Measurements from ENCODE around the gene OXSM. TPM values are rescaled to one million over a fixed set of nuclear protein-coding genes. Genes with fewer than 3 reads are reported as not detected.

OXSM gene
- total and polyA plus RNA-seq, 4 donors = 8.0 to 15.5 (median 10.1) TPM

- TF ChIP-seq, protein P1, sequence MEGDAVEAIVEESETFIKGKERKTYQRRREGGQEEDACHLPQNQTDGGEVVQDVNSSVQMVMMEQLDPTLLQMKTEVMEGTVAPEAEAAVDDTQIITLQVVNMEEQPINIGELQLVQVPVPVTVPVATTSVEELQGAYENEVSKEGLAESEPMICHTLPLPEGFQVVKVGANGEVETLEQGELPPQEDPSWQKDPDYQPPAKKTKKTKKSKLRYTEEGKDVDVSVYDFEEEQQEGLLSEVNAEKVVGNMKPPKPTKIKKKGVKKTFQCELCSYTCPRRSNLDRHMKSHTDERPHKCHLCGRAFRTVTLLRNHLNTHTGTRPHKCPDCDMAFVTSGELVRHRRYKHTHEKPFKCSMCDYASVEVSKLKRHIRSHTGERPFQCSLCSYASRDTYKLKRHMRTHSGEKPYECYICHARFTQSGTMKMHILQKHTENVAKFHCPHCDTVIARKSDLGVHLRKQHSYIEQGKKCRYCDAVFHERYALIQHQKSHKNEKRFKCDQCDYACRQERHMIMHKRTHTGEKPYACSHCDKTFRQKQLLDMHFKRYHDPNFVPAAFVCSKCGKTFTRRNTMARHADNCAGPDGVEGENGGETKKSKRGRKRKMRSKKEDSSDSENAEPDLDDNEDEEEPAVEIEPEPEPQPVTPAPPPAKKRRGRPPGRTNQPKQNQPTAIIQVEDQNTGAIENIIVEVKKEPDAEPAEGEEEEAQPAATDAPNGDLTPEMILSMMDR (IDR thresholded peaks at IDR 0.05; ENCODE audit: control extremely low read depth, extremely low read depth) = no peak
- DNase-seq = peak; percentile 30 to 79 (median 75)
- H3K4me3 ChIP-seq = no peak overlapping the region
These were observed 40.7 kb downstream of the OXSM start for GRCh38 chr3:25830373-25831280.

DNA sequence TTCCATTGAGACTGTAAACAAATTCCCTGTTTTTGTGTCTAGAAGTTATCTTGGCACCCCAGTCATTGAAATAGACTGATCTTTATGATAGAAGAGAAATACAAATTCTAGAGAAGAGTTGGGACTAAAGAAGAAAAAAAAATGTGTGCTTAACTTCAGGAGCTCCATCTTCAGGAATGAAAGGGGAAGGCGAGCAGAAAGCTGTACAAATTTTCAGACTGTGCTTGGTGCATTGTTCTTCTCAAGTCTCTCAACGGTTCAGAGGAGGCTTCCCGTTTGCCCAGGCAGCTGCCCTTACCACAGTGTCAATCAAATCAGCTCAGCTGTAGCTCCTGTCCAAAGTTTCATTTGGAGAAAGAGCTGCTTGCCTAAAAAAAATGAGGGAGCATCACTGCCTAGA lies 41.7 kb downstream of the OXSM start:
- TF ChIP-seq, protein P1 (IDR thresholded peaks at IDR 0.05; ENCODE audit: control extremely low read depth, extremely low read depth) = no peak
- H3K4me1 ChIP-seq (ENCODE audit: control insufficient read depth in 5 of 5, insufficient read depth in 5 of 5, low read length in 5 of 5) = peaks cover 0 to 12% (median 0%) of the 10 kb centered on the region in 5 donors
- peak in 2 of 3 donors; percentile 30 to 50 for DNase-seq
- no peak overlapping the region for H3K27ac ChIP-seq (ENCODE audit: low read depth in 1 of 2, low read length in 1 of 2)
- H3K4me3 ChIP-seq = no peak overlapping the region
- 12 to 18% methylated on average over 3 of the region's 3 CpGs for WGBS, 2 donors
- peaks cover 0 to 4% (median 0%) of the 10 kb centered on the region in 4 donors for H3K9me3 ChIP-seq (ENCODE audit: control insufficient read depth in 4 of 4, insufficient read depth in 3 of 4, low read length in 3 of 4)
- H3K36me3 ChIP-seq (ENCODE audit: control insufficient read depth in 4 of 4, insufficient read depth in 4 of 4, low read length in 4 of 4) = no peaks in the 10 kb centered on the region
- ATAC-seq (ENCODE audit: insufficient read depth, low FRiP score) = no peak
- no peaks in the 10 kb centered on the region for H3K27me3 ChIP-seq (ENCODE audit: control insufficient read depth in 3 of 3, insufficient read depth in 3 of 3, low read length in 2 of 3)
- H3K9ac ChIP-seq (ENCODE audit: insufficient read depth in 1 of 2, low read length in 2 of 2) = peak overlapping the region in 1 of 2 donors; percentile 42

More at GRCh38 chr3:25830373-25831280, 40.7 kb downstream of the OXSM start:
- Histone ChIP-seq H3K9me3 (ENCODE audit: control insufficient read depth in 4 of 4, insufficient read depth in 3 of 4, low read length in 3 of 4) (peaks cover 0 to 4% (median 0%) of the 10 kb centered on the region in 4 donors), H3K27me3 (ENCODE audit: control insufficient read depth in 3 of 3, insufficient read depth in 3 of 3, low read length in 2 of 3) (no peaks in the 10 kb centered on the region), H3K9ac (ENCODE audit: insufficient read depth in 1 of 2, low read length in 2 of 2) (no peak overlapping the region), H3K27ac (ENCODE audit: low read depth in 1 of 2, low read length in 1 of 2) (no peak overlapping the region), H3K36me3 (ENCODE audit: control insufficient read depth in 4 of 4, insufficient read depth in 4 of 4, low read length in 4 of 4) (no peaks in the 10 kb centered on the region), H3K4me1 (ENCODE audit: control insufficient read depth in 5 of 5, insufficient read depth in 5 of 5, low read length in 5 of 5) (peaks cover 0 to 12% (median 0%) of the 10 kb centered on the region in 5 donors)
- WGBS, 2 donors = 88 to 91% methylated on average over 6 of the region's 6 CpGs
- ATAC-seq (ENCODE audit: insufficient read depth, low FRiP score) = no peak

- Histone ChIP-seq H3K27me3 (ENCODE audit: control insufficient read depth in 3 of 3, insufficient read depth in 3 of 3, low read length in 2 of 3) (no peaks in the 10 kb centered on the region), H3K9ac (ENCODE audit: insufficient read depth in 1 of 2, low read length in 2 of 2) (no peak overlapping the region), H3K9me3 (ENCODE audit: control insufficient read depth in 4 of 4, insufficient read depth in 3 of 4, low read length in 3 of 4) (peaks cover 0 to 4% (median 2%) of the 10 kb centered on the region in 4 donors), H3K27ac (ENCODE audit: low read depth in 1 of 2, low read length in 1 of 2) (no peak overlapping the region), H3K4me1 (ENCODE audit: control insufficient read depth in 5 of 5, insufficient read depth in 5 of 5, low read length in 5 of 5) (peaks cover 0 to 12% (median 0%) of the 10 kb centered on the region in 5 donors), H3K36me3 (ENCODE audit: control insufficient read depth in 4 of 4, insufficient read depth in 4 of 4, low read length in 4 of 4) (no peaks in the 10 kb centered on the region), H3K4me3 (no peak overlapping the region)
- DNase-seq = no peak
- ATAC-seq (ENCODE audit: insufficient read depth, low FRiP score) = no peak
- TF ChIP-seq, protein P1 (IDR thresholded peaks at IDR 0.05; ENCODE audit: control extremely low read depth, extremely low read depth) = no peak
These were observed 44.5 kb downstream of the OXSM start for GRCh38 chr3:25834346-25834745.

All from lung (tissue), 12 donors.